Suprapubic skin (tissue), 4 donors: ENCODE data around the gene IL36B. TPM values are rescaled to one million over a fixed set of nuclear protein-coding genes. Genes with fewer than 3 reads are reported as not detected.

ENCODE experiments used
- DNase-seq, 2 donors: peaks; one replicate each; pipeline ENCODE4 v3.0.0-alpha.2; 2019; ENCODE audit warnings: low spot score in 2 of 2
- H3K27ac ChIP-seq: fragments of 200-600 bp; sonication (generic); one replicate; pipeline ENCODE4 v1.5.1; 2019
- H3K27me3 ChIP-seq: fragments of 200-600 bp; sonication (generic); one replicate; pipeline ENCODE4 v1.5.1; 2019
- H3K36me3 ChIP-seq: fragments of 200-600 bp; sonication (generic); one replicate; pipeline ENCODE4 v1.5.1; 2019
- H3K4me1 ChIP-seq: fragments of 200-600 bp; sonication (generic); one replicate; pipeline ENCODE4 v1.5.1; 2019
- H3K4me3 ChIP-seq: fragments of 200-600 bp; sonication (generic); one replicate; pipeline ENCODE4 v1.5.1; 2019; ENCODE audit warnings: mild to moderate bottlenecking
- H3K9me3 ChIP-seq: fragments of 200-600 bp; sonication (generic); one replicate; pipeline ENCODE4 v1.5.1; 2019
- CTCF ChIP-seq, 2 donors: fragments of 200-600 bp in 1 of 2; fragments of 450-650 bp in 1 of 2; sonication (generic) in 1 of 2; IDR thresholded peaks; one replicate each; pipeline ENCODE4 v1.5.1; 2016 to 2019; ENCODE audit warnings: antibody characterized with exemption in 2 of 2, mild to moderate bottlenecking in 1 of 2, moderate library complexity in 1 of 2
- EP300 ChIP-seq: sonication (generic); formaldehyde crosslinking; IDR thresholded peaks from one replicate; pipeline ENCODE4 v1.6.1; 2017; ENCODE audit warnings: antibody characterized with exemption
- POLR2A ChIP-seq, 2 donors: fragments of 450-650 bp; IDR thresholded peaks; one replicate each; pipeline ENCODE4 v1.6.1; 2017; ENCODE audit warnings: antibody characterized with exemption in 2 of 2, mild to moderate bottlenecking in 2 of 2, moderate library complexity in 2 of 2
- POLR2AphosphoS5 ChIP-seq, 3 donors: sonication (generic); formaldehyde crosslinking; IDR thresholded peaks; one replicate each; pipeline ENCODE4 v1.6.1; 2017; ENCODE audit warnings: antibody characterized with exemption in 3 of 3
- WGBS: methylation state at CpG from one replicate; pipeline ENCODE4 v1.1.5; 2018; 5-methylcytosine and 5-hydroxymethylcytosine counted together
- total RNA-seq, 4 donors: library from RNA; depleted of rRNA; stranded (reverse); fragments of >200 nt; gene quantifications; one replicate each; pipeline ENCODE4 v1.1.0, GENCODE V29; 2016

Gene IL36B
- total RNA-seq, 4 donors from 2014 or later: 1.5 to 7.9 (median 4.0) TPM

- DNase-seq: no peak
- WGBS: 89% methylated on average over 2 of the region's 2 CpGs
- Histone ChIP-seq H3K4me3 (no peak overlapping the region), H3K4me1 (no peaks in the 10 kb centered on the region), H3K9me3 (no peaks in the 10 kb centered on the region), H3K36me3 (no peaks in the 10 kb centered on the region), H3K27ac (no peak overlapping the region), H3K27me3 (peaks cover 37% of the 10 kb centered on the region)
- TF ChIP-seq POLR2A (IDR thresholded peaks at IDR 0.05): no peak
- TF ChIP-seq CTCF (IDR thresholded peaks at IDR 0.05): no peak
- no peak for TF ChIP-seq POLR2AphosphoS5 (IDR thresholded peaks at IDR 0.05)
- TF ChIP-seq EP300: no peak
Observed at GRCh38 chr2:113024764-113025163, 27.9 kb downstream of the IL36B start.

- Histone ChIP-seq H3K27me3 (peaks cover 24% of the 10 kb centered on the region), H3K4me3 (no peak overlapping the region), H3K9me3 (no peaks in the 10 kb centered on the region), H3K4me1 (no peaks in the 10 kb centered on the region), H3K27ac (no peak overlapping the region), H3K36me3 (no peaks in the 10 kb centered on the region)
- no peak for TF ChIP-seq POLR2A (IDR thresholded peaks at IDR 0.05)
- TF ChIP-seq POLR2AphosphoS5 (IDR thresholded peaks at IDR 0.05): no peak
- no peak for TF ChIP-seq CTCF (IDR thresholded peaks at IDR 0.05)
- TF ChIP-seq EP300: no peak
- DNase-seq: no peak
- 66% methylated on average over 4 of the region's 4 CpGs for WGBS
Observed at GRCh38 chr2:113021312-113021711, 31.4 kb downstream of the IL36B start.

GRCh38 chr2:113018509-113018908, 34.2 kb downstream of the IL36B start:
- Histone ChIP-seq H3K4me3 (no peak overlapping the region), H3K27me3 (peaks cover 16% of the 10 kb centered on the region), H3K36me3 (no peaks in the 10 kb centered on the region), H3K27ac (no peak overlapping the region), H3K9me3 (no peaks in the 10 kb centered on the region), H3K4me1 (no peaks in the 10 kb centered on the region)
- DNase-seq: no peak
- WGBS: 94% methylated on average over 3 of the region's 3 CpGs
- TF ChIP-seq POLR2AphosphoS5 (IDR thresholded peaks at IDR 0.05) (no peak), CTCF (IDR thresholded peaks at IDR 0.05) (no peak), EP300 (no peak), POLR2A (IDR thresholded peaks at IDR 0.05) (no peak)

GRCh38 chr2:113015655-113016054, 37.0 kb downstream of the IL36B start:
- no peak for DNase-seq
- Histone ChIP-seq H3K36me3 (no peaks in the 10 kb centered on the region), H3K27me3 (peaks cover 16% of the 10 kb centered on the region), H3K27ac (no peak overlapping the region), H3K4me3 (no peak overlapping the region), H3K4me1 (no peaks in the 10 kb centered on the region), H3K9me3 (no peaks in the 10 kb centered on the region)
- WGBS: 95% methylated on average over 2 of the region's 2 CpGs
- TF ChIP-seq POLR2A (IDR thresholded peaks at IDR 0.05): no peak
- TF ChIP-seq CTCF (IDR thresholded peaks at IDR 0.05): no peak
- no peak for TF ChIP-seq POLR2AphosphoS5 (IDR thresholded peaks at IDR 0.05)
- no peak for TF ChIP-seq EP300

- no peak overlapping the region for H3K4me3 ChIP-seq
- DNase-seq: no peak
- no peaks in the 10 kb centered on the region for H3K9me3 ChIP-seq
- peaks cover 16% of the 10 kb centered on the region for H3K27me3 ChIP-seq
- 80% methylated on average over 1 of the region's 1 CpG for WGBS
- H3K27ac ChIP-seq: no peak overlapping the region
- TF ChIP-seq POLR2A (IDR thresholded peaks at IDR 0.05) (no peak), POLR2AphosphoS5 (IDR thresholded peaks at IDR 0.05) (no peak), EP300 (no peak), CTCF (IDR thresholded peaks at IDR 0.05) (no peak)
- H3K36me3 ChIP-seq: no peaks in the 10 kb centered on the region
- no peaks in the 10 kb centered on the region for H3K4me1 ChIP-seq
Observed at GRCh38 chr2:113015042-113015441, 37.6 kb downstream of the IL36B start.
